HepG2 (cell line): ENCODE data around the gene ZNF26. TPM values are rescaled to one million over a fixed set of nuclear protein-coding genes. Genes with fewer than 3 reads are reported as not detected.
A peak's percentile ranks its signal among the peaks of the same experiment; 100 is the strongest.

Experiments
- CSRNP1 ChIP-seq: sonication (generic); formaldehyde crosslinking; IDR thresholded peaks from 2 replicates; pipeline ENCODE4 v1.8.1; 2023; ENCODE audit warnings: mild to moderate bottlenecking, missing genetic modification reagents
- DRAP1 ChIP-seq: IDR thresholded peaks from 2 replicates; pipeline ENCODE4 v1.6.1; 2016; ENCODE audit warnings: missing genetic modification reagents, missing compliant biosample characterization
- JARID2 ChIP-seq: sonication (generic); formaldehyde crosslinking; IDR thresholded peaks from 2 replicates; pipeline ENCODE4 v1.8.1; 2023; ENCODE audit warnings: missing genetic modification reagents, inconsistent platforms; ENCODE audit not compliant: insufficient replicate concordance
- PCBP1 ChIP-seq: fragments of 200-400 bp; formaldehyde crosslinking; IDR thresholded peaks from 2 replicates; pipeline ENCODE4 v1.6.1; 2017; ENCODE audit warnings: mild to moderate bottlenecking, low read depth, low read length, borderline replicate concordance
- RCOR2 ChIP-seq: IDR thresholded peaks from 2 replicates; pipeline ENCODE4 v1.6.1; 2016; ENCODE audit warnings: missing biosample characterization, missing genetic modification reagents
- RERE ChIP-seq: IDR thresholded peaks from 2 replicates; pipeline ENCODE4 v1.6.1; 2016; ENCODE audit warnings: low read depth, missing genetic modification reagents, missing compliant biosample characterization
- RFX1 ChIP-seq: fragments of 450-650 bp; IDR thresholded peaks from 2 replicates; pipeline ENCODE4 v1.6.1; 2017
- RNF2 ChIP-seq: fragments of 450-650 bp; conservative IDR thresholded peaks from 2 replicates; pipeline ENCODE4 v1.6.1; 2016; ENCODE audit warnings: low read depth
- SSRP1 ChIP-seq: IDR thresholded peaks from 2 replicates; pipeline ENCODE4 v1.6.1; 2016; ENCODE audit warnings: control low read depth
- TGIF2 ChIP-seq: IDR thresholded peaks from 2 replicates; pipeline ENCODE4 v1.6.1; 2016; ENCODE audit warnings: control low read depth, missing compliant biosample characterization
- THAP8 ChIP-seq: sonication (generic); formaldehyde crosslinking; IDR thresholded peaks from 2 replicates; pipeline ENCODE4 v1.5.1; 2020; ENCODE audit warnings: missing genetic modification reagents, mild to moderate bottlenecking, borderline replicate concordance
- ZFP36L1 ChIP-seq: sonication (generic); formaldehyde crosslinking; IDR thresholded peaks from 2 replicates; pipeline ENCODE4 v1.8.0; 2022; ENCODE audit warnings: mild to moderate bottlenecking, missing genetic modification reagents, moderate library complexity
- ZFP82 ChIP-seq: sonication (generic); formaldehyde crosslinking; IDR thresholded peaks from 2 replicates; pipeline ENCODE4 v1.5.1; 2020; ENCODE audit warnings: mild to moderate bottlenecking, missing genetic modification reagents, borderline replicate concordance
- ZGPAT ChIP-seq: IDR thresholded peaks from 2 replicates; pipeline ENCODE4 v1.6.1; 2016; ENCODE audit warnings: mild to moderate bottlenecking
- ZNF280D ChIP-seq: sonication (generic); formaldehyde crosslinking; IDR thresholded peaks from 2 replicates; pipeline ENCODE4 v1.5.1; 2020; ENCODE audit warnings: mild to moderate bottlenecking, missing genetic modification reagents
- ZNF644 ChIP-seq: IDR thresholded peaks from 2 replicates; pipeline ENCODE4 v1.6.1; 2016; ENCODE audit warnings: low read depth
- polyA plus RNA-seq, 8 experiments: library from polyadenylated mRNA; depleted of rRNA in 3 of 8; stranded (reverse) in 7 of 8; unstranded in 1 of 8; fragments of >200 nt; fragmentation: Illumina TruSeq in 4 of 8; extraction: Trizol in 4 of 8; gene quantifications; 2 replicates each; pipeline versions ENCODE4 v1.2.1 to v1.2.3, GENCODE V29; 2011 to 2016; ENCODE audit warnings: low read depth in 4 of 8, missing spikeins in 1 of 8, mixed read lengths in 1 of 8; ENCODE audit not compliant: insufficient read depth in 1 of 8
- total RNA-seq, 5 experiments: library from RNA; depleted of rRNA; stranded (reverse); fragments of >200 nt; fragmentation: Illumina TruSeq; extraction: Trizol; gene quantifications; 2 replicates each; pipeline ENCODE4 v1.2.3, GENCODE V29; 2016; ENCODE audit warnings: low read depth in 1 of 5

Gene ZNF26
- total and polyA plus RNA-seq, 2 of the 13 experiments (the other 11 are each of a cell fraction or from before 2014, with no cell fraction given), result 3.8 to 6.5 TPM

- TF ChIP-seq RERE (CRISPR knock-in tag), result no peak
- no peak for TF ChIP-seq ZNF280D (CRISPR knock-in tag)
- TF ChIP-seq TGIF2 (CRISPR knock-in tag), result no peak
- no peak for TF ChIP-seq RNF2
- TF ChIP-seq ZFP82 (CRISPR knock-in tag), result no peak
- TF ChIP-seq THAP8, result no peak
- TF ChIP-seq DRAP1 (CRISPR knock-in tag), result peak; percentile 20; the same call in 1 of the 2 replicates
- peak; percentile 73; the same call in 1 of the 2 replicates for TF ChIP-seq ZGPAT
- no peak for TF ChIP-seq RCOR2 (CRISPR knock-in tag)
- TF ChIP-seq PCBP1, result no peak
- TF ChIP-seq ZNF644 (CRISPR knock-in tag), result no peak
- TF ChIP-seq SSRP1 (CRISPR knock-in tag), result no peak
- TF ChIP-seq ZFP36L1 (CRISPR knock-in tag), result no peak
- no peak for TF ChIP-seq RFX1
- TF ChIP-seq CSRNP1, result no peak; the same call in 1 of the 2 replicates
- no peak for TF ChIP-seq JARID2
These were observed 30.0 kb upstream of the ZNF26 start, which contains the start of gene ZNF605 (continued) for GRCh38 chr12:132956011-132956788.
